GM19025 (cell line): ENCODE results near the gene GON4L.
"Not testable (repeated sequence)": the region's sequence is repeated elsewhere in the genome, so short reads cannot be mapped to it uniquely, and the experiment has no call there.

Experiments used
- ATAC-seq: cut with Tn5 transposase; IDR thresholded peaks from one replicate; pipeline ENCODE4 v1.9.1; 2021; ENCODE audit warnings: mild to moderate bottlenecking, low read depth, moderate library complexity; ENCODE audit not compliant: unreplicated experiment

GON4L gene

DNA sequence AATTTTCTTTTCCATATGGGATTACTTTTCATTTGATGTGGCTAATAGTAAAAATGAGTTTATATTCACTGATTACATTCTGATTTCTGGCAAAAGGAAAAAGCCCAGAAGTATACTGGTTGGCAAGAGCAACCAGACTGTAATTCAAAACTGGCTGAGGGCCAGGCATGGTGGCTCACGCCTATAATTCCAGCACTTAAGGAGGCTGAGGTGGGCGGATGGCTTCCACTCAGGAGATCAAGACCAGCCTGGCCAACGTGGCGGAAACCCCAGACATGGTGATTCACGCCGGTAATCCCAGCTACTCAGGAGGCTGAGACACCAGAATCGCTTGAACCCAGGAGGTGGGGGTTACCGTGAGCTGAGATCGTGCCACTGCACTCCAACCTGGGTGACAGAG lies 16.8 kb upstream of the GON4L start:
- ATAC-seq, result no peak

DNA sequence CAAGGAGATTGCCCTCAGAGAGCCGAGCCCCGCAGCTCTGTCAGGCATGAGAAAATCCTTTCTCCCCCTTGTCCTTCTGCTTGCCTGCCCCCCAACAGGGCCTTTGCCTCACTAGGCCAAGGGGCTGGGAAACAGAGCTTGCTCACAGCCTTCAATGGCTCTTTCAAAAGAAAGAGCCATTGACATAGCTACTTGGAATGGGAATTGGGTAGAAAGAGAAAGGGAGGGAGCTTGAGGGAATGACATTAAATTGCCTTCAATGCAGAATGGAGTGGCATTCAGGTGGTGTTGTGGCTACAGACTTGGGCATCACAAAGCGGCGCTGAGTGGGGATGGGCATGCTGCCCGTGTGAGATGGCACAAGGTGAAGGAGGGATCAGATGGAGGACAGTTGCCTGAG lies 15.5 kb upstream of the GON4L start:
- no peak for ATAC-seq

DNA sequence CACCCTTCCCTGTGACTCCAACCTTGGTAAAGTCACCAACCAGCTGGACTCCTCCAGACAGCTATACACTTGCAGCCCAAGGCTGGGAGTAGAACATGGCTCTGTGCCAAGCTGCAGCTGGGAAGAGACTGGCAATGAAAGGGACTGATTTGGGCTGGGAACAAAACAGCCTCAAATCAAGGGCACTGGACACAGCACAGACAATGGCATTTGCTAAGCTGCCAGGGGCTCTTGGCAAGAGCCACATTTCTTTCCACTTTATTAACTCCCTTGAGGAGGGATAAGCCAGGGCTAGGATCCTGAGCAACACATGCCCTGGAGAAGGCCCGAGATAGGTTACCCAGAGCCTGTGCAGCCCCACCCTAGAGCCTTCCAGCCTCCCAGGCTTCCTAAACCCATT lies 14.4 kb upstream of the GON4L start:
- ATAC-seq, result no peak

DNA sequence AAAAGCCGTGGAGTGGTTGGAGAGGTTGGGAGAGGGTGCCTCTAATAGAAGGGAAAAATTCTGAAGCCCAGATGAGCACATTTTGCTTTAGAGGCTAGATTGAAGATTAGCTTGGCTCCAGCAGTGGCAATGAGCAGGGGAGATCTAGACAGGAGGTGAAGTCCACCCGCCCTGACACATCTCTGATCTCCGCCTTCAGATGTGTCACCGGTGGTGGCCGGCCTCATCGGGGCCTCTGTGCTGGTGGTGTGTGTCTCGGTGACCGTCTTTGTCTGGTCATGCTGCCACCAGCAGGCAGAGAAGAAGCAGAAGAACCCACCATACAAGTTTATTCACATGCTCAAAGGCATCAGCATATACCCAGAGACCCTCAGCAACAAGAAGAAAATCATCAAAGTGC lies 10.8 kb upstream of the GON4L start:
- no peak for ATAC-seq

DNA sequence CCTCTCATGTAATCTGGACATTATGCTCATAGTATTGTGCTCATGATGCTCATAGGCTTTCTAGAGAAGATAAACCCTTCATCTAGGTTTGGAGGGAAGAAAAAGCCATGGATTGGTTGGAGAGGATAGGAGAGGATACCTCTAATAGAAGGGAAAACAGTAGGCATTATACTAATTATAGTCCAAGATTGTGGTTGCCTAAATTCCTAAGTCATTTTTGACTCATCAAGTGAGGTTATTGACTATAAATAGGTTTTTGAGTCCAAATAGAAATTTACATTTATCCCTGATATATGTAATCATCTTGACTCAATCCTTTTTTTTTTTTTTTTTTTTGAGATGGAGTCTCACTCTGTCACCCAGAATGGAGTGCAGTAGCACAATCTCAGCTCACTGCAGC lies 7.4 kb upstream of the GON4L start:
- ATAC-seq, result no peak

DNA sequence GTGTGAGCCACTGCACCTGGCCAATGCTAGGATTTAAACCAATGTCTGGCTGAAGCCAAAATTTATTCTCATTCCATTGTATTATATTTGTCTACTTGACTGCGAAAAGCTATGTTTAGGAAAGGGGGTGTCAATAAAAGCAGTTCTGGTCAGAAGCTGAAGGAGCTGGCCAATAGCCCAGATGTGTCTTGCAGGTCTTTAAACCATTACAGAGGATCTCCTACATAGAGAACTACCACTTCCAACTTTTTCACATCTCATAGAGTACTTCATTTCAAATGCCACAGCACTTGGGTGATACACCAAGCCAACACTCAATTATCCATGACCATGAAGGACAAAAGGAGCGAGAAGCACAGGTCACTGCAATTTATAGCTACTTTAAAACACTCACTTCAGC lies 4.9 kb upstream of the GON4L start:
- ATAC-seq, result no peak

DNA sequence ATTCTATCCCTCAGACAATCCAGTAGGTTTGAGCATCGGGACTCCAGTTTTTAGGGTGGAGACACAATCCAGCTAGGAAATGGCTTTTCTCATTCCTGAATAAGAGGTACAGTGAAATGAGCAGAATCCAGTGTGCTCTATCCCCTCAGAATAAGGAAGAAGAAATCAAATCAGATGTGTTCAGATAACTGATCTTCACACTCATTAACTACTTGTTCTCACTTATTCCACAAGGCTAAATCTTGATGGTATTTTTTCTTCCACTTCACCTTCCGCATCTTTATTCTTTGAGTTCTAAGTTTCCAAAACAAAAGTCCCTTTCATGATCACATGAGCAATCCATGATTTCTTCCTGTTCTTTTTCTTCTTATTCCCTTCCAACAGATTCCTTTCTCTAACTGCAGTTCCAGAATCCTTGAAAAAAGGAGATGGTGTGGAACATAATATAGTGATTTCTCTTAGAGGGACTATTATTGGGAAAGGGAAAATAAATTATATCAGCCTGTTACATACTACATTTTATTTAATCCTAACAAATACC lies 4.0 kb upstream of the GON4L start:
- ATAC-seq, result no peak

DNA sequence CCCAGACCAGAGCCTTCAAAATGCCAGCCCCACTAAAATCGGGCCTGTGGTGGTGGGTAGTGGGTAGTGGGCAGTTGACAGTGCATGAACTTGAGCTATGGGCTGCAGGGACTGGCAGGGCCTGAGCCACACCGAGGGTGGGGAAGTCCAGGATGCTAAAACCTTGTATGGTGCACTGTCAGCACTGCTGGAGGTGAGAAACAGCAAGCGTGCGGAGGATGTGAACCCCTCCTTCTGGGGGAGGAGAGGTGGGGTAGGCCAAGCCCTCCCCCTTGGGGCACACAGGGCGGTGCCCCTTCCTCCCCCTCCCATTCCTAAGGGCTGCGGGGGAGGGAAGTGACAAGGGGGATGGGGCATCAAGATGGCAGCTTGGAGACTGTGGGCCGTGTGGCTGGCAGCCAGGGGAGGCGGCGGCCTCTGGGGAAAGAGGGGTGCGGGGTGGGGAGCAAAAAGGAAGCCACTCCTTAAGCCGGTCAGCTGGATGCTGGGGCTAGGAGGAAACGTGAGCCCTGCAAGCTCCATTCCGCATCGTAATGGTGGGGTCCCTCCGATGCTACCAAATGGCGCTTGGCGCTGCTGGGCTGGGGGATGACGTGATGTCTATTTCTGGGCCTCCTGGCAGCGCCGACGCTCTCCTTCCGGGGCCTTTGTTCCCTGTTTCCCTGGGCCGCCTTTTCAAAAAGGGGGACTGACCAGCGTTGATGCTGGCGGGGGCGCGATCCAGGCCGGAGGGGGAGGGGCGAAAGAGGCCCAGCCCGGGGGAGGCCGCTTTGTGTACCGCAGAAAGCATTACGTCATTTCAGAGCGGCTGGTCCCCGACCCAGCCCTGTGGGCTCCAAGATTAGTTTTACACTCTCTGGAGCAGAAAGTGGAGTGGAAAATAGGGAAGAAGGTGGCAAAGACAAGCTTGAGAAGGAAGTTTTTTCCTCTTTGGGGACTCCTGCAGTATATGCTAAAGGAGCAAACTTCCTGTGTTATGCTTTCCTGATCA lies 3.2 kb upstream of the GON4L start:
- no peak for ATAC-seq

DNA sequence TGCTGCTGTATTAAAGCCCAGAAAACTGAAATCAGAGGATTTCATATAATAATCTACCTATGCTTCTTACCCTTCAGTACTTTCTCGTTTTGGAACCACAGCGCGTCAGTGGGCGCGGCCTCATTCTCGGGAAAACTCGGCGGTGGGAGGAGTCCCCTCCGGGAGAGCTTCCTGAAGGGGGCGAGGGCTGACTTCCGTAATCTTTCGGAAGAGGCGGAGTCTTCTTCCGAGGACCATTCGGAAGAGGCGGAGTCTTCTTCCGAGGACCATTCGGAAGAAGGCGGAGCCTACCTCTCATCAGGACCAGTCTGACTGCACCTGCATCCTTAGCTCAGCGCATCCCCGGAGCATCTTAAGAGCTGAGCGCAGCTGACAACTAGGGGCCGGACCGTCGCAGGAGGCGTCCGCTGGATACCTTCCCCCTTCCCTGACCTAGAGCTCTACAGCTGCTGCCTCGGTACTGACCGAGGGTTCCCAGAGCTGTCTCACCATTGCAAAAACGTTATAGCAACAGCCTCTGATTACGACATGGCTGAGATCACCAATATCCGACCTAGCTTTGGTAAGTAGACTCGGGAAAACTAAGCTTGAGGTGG lies 2.3 kb upstream of the GON4L start, which contains the start of gene SYT11:
Gene SYT11 (plus strand): TSS at position 334 of the 596 bp plus-strand sequence. CDS start 195 bp downstream, at position 529.
- ATAC-seq, result peak; percentile 50

DNA sequence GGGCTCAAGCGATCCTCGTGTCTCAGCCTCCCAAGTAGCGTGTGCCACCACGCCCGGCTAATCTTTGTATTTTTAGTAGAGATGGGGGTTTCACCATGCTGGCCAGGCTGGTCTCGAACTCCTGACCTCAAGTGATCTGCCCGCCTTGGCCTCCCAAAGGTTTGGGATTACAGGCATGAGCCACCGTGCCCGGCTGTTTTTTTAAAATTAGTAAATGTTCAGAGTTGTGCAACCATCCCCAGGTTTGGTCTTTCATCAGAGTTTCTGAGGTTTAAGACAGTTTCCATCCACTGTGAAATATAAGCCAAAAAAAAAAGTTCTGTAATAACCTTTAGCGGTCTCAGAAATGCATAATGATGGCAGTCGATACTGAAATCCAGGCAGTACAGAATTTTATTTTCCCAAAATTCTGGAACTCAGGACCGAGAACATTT lies 1.8 kb upstream of the GON4L start:
- no peak for ATAC-seq

DNA sequence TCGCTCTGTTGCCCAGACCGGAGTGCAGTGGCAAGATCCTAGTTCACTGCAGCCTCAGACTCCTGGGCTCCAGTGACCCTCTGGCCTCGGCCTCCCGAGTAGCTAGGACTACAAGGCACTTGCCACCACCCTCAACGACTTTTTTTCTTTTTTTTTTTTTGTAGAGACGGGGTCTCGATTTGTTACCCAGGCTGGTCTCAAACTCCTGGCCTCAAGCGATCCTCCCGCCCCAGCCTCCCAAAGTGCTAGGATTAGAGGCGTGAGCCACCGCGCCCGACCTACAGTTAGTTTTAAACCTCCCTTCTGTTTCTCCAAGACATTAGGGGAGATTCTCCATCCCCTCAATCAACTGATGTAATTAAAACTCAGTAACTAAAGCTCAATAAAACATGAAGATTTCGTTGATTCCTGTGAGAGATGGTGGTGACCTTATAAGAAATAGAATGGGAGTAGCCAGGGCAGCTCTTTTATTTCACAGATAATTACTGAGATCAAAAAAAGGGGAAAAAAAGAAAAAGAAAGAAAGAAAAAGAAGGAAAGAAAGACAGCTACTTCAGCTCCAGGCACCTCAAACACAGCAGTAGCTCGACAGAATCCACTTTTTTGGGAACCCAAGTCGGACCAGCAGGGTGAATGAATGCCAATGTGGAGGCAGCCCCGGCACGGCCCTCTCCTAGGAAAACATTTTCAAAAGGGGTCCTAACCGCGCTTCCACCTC lies 598 bp downstream of the GON4L start:
- no peak for ATAC-seq

DNA sequence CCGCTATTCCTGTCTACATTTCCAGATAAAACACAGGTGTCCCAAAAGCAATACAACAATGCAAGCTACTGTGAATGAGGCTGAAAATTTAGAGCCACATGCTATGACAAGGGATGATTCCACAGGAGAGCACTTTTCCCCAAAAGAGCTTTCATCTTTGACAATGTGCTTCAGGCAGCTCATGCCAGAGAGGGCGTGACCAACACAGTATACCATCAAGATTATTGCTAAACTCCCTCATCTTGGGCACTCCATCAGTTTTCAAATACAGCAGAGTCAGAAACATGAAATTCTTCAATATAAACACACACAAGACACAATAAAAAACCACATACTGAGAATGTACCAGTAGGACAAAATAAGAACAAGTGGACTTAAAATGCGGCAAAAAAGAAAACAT lies 6.7 kb downstream of the GON4L start:
- ATAC-seq, result no peak

DNA sequence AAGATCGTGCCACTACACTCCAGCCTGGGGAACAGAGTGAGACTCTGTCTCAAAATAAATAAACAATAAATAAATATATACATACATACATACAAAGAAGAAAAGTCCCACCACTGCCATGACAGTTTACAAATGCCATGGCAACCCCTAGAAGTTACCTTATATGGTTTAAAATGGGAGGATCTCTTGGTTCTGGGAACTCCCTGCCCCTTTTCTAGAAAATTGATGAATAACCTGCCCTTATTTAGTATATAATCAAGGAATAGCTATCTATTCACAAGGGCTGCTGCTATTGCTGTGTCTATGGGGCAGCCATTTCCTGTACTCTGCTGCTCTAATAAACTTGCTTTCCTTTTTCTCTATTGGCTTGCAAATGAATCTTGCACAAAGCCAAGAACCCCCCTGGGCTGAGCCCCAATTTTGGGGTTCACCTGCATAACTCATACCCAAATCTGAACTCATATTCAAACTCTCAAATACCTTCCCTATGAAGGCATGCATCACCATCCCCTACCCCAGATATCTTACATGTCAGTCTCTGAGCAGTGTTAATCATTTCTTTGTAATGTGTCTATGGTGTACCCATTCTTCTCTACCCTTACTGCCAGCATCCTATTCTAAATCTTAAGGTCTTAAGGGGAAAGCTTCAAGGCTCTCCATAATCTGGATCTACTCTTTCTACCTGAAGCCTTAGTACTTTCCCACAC lies 9.0 kb downstream of the GON4L start:
- ATAC-seq, result no peak

DNA sequence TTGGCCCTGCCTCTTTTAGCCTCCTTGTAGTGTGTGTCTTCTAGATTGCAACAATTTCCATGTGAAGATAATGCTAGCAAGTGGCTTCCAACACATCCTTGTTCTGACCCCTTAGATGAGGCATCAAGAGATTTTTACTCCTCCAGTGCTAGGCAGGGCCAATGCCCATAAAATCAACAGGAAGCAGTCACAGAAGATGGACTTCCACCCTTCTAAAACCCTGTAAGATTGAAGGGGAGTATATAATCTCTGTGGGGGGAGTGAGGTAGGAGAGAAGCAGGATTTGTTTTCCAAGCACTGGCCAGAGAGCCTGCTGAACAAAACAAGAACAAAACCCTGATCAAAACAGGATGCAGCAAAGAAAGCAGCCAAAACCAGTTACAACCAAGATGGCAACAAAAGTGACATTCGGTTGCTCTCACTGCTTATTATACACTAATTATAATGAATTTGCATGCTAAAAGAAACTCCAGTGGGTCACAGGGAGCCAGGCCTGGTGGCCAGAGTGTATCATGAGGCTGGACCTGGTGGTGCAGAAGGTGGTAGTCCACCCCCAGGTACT lies 12.1 kb downstream of the GON4L start:
- no peak for ATAC-seq

DNA sequence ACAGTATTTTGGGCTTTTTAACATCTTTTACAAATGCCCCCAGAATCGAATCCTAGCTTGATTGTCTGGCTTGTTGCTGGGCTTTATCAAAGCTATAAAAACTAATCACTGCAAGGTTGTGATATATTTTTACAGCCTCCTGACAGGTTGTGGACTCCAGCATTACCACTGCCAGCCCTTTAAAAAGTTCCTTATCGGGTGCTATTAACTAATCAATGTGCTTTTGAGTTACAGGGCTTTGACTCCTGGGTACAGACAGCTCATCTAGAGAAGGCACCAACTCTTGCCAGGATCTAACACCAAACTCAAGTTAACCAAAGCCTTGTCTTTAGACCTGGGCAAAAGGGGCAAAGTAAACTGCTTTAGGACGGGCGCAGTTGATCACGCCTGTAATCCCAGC lies 16.6 kb downstream of the GON4L start:
- no peak for ATAC-seq

DNA sequence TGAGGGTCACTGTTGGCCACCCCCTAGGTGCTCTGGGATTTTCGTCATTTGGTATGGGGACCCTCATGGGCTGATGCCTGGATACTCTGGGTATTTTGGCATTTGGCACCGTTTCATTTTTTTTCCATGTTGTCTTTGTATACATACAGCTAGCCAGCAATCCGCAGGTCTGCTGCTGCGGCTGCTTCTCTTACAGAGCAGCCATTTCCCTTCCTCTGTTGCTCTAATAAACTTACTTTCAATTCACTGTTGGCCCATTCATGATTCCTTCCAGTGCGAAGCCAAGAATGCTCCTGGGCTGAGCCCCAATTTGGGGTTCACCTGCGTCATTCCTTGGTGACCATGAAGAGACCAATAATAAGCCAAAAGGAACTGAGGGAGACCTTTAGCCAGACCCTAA lies 21.5 kb downstream of the GON4L start:
- no peak for ATAC-seq

DNA sequence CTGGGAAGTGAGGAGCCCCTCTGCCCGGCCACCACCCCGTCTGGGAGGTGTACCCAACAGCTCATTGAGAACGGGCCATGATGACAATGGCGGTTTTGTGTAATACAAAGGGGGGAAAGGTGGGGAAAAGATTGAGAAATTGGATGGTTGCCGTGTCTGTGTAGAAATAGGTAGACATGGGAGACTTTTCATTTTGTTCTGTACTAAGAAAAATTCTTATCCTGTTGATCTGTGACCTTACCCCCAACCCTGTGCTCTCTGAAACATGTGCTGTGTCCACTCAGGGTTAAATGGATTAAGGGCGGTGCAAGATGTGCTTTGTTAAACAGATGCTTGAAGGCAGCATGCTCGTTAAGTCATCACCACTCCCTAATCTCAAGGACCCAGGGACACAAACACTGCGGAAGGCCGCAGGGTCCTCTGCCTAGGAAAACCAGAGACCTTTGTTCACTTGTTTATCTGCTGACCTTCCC lies 22.1 kb downstream of the GON4L start:
- not testable (repeated sequence) for ATAC-seq

DNA sequence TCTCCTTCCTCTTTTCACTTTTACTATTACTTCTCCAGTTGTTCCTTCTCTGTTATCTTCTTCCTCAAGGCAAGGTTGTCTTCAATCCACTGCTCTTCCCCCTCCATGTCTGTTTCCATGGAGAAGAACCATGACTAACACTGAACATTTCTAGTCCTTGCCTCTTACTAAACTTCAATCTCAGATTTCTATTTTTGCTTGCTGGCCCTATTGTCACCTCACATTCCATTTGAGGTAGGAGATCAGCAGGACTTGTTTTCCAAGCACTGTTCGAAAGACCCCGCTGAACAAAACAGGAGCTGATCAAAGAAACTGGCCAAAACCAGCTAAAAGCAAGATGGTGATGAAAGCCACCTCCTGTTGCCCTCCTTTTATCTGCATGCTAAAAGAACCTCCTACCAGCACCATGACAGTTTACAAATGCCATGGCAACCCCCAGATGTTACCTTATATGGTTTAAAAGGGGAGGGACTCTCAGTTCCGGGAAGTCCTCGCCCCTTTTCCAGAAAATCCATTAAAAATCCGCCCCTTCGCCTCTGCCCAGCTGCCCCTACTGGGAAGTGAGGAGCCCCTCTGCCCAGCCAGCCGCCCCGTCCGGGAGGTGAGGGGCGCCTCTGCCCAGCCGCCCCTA lies 22.6 kb downstream of the GON4L start:
- ATAC-seq, result no peak

DNA sequence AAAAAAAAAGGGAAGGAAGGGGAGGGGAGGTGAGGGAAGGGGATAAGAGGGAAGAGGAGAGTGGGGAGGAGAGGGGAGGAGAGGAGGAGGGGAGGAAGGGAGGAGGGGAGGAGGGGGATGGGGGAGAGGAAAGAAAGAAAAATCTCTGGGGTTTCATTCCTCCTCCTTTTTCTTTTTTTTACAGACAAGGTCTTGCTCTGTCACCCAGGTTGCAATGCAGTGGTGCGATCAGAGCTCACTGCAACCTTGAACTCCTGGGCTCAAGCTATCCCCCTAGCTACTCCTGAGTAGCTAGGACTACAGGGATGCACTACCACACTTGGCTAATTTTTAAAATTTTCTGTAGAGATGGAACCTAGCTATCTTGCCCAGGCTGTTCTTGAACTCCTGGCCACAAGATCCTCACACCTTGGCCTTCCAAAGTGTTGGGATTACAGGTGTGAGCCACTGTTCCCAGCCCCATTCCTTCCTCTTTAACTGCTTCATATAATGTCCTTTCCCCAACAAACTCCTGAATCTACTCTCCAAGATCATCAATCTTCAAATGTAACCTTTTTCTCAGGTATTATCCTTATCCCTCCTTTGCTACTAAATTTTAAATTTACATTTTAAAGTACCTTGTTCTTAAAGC lies 23.2 kb downstream of the GON4L start:
- no peak for ATAC-seq
